Measurements from ENCODE around the gene C1RL. TPM values are rescaled to one million over a fixed set of nuclear protein-coding genes. Genes with fewer than 3 reads are reported as not detected.

The C1RL gene
- total RNA-seq, 1 donor from 2014 or later = 28.7 TPM

GRCh38 chr12:7106082-7106481, 2.9 kb downstream of the C1RL start:
- H3K9me3 Mint-ChIP-seq = peaks cover 14% of the 10 kb centered on the region
- peaks cover 32% of the 10 kb centered on the region for H3K4me1 Mint-ChIP-seq (ENCODE audit: low read depth)
- intact Hi-C loops (cut with micrococcal nuclease) = loop anchor here (5.0 kb wide), 1 partner anchor 164 kb away; the partner anchor contains the start of genes C12orf57 and RNU7-1
- H3K36me3 Mint-ChIP-seq (ENCODE audit: low read depth) = peaks cover 51% of the 10 kb centered on the region
- H3K4me3 Mint-ChIP-seq (ENCODE audit: low read depth) = peak overlapping the region; percentile 26
- no peak for DNase-seq (ENCODE audit: low spot score)
- no peak overlapping the region for H3K27ac Mint-ChIP-seq
- no peaks in the 10 kb centered on the region for H3K27me3 Mint-ChIP-seq (ENCODE audit: low read depth)

GRCh38 chr12:7103837-7104584, 5.0 kb downstream of the C1RL start:
- H3K27me3 Mint-ChIP-seq (ENCODE audit: low read depth) = no peaks in the 10 kb centered on the region
- peaks cover 46% of the 10 kb centered on the region for H3K36me3 Mint-ChIP-seq (ENCODE audit: low read depth)
- H3K27ac Mint-ChIP-seq = no peak overlapping the region
- peaks cover 22% of the 10 kb centered on the region for H3K4me1 Mint-ChIP-seq (ENCODE audit: low read depth)
- no peak for DNase-seq (ENCODE audit: low spot score)
- intact Hi-C loops (cut with micrococcal nuclease) = no loop called here
- no peak overlapping the region for H3K4me3 Mint-ChIP-seq (ENCODE audit: low read depth)
- H3K9me3 Mint-ChIP-seq = peaks cover 14% of the 10 kb centered on the region

DNA sequence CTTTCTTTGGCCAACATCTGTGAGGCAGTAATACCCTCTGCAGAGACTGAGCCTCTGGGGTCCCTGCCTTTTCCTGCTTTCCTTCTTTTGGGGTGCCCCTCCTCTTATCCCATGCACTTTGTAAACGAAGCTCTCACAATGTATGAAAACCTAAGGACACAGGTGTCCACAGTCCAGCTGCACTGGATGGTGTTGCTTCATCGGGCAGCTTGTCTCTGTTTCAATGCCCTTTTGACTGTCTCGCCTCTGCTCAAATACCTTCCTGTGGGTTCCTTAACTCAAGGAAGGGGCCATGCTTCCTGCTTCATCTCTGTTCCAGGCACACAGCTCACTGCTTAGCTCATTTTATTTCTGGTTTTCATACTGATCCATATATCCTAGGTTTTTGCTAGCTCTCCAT, 6.4 kb downstream of the C1RL start:
- Mint-ChIP-seq H3K36me3 (ENCODE audit: low read depth) (peaks cover 46% of the 10 kb centered on the region), H3K9me3 (peaks cover 14% of the 10 kb centered on the region), H3K27ac (no peak overlapping the region), H3K4me3 (ENCODE audit: low read depth) (no peak overlapping the region), H3K4me1 (ENCODE audit: low read depth) (peaks cover 14% of the 10 kb centered on the region), H3K27me3 (ENCODE audit: low read depth) (no peaks in the 10 kb centered on the region)
- intact Hi-C loops (cut with micrococcal nuclease) = no loop called here
- no peak for DNase-seq (ENCODE audit: low spot score)

- no peak overlapping the region for H3K27ac Mint-ChIP-seq
- intact Hi-C loops (cut with micrococcal nuclease) = no loop called here
- H3K4me3 Mint-ChIP-seq (ENCODE audit: low read depth) = no peak overlapping the region
- peaks cover 42% of the 10 kb centered on the region for H3K36me3 Mint-ChIP-seq (ENCODE audit: low read depth)
- peaks cover 13% of the 10 kb centered on the region for H3K4me1 Mint-ChIP-seq (ENCODE audit: low read depth)
- no peaks in the 10 kb centered on the region for H3K27me3 Mint-ChIP-seq (ENCODE audit: low read depth)
- peaks cover 14% of the 10 kb centered on the region for H3K9me3 Mint-ChIP-seq
- DNase-seq (ENCODE audit: low spot score) = no peak
Observed at GRCh38 chr12:7101694-7102131, 7.3 kb downstream of the C1RL start.

DNA sequence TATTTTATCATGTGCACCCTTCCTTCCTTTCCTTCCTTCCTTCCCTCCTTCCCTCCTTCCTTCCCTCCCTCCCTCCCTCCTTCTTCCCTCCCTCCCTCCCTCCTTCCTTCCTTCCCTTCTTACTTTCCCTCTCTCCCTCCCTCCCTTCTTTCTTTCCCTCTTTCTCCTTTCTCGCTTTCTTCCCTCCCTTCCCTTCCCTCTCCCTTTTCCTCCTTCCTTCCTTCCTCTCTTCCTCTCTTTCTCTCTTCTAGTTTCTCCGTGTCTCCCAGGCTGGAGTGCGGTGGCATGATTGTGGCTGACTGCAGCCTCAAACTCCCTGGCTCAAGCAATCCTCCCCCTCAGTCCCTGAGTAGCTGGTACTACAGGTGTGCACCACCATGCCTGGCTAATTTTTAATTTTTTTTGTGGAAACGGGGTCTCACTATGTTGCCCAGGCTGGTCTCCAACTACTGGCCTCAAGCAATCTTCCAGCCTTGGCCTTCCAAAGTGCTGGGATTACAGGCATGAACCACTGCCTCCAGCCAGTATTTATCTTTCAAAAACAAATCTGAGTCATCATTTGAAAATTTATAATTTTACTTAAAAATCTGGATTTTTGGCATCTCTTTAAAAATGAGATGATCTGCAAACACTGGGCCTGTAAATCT, 7.8 kb downstream of the C1RL start:
- Mint-ChIP-seq H3K27ac (no peak overlapping the region), H3K36me3 (ENCODE audit: low read depth) (peaks cover 37% of the 10 kb centered on the region), H3K4me1 (ENCODE audit: low read depth) (peaks cover 9% of the 10 kb centered on the region), H3K27me3 (ENCODE audit: low read depth) (no peaks in the 10 kb centered on the region), H3K9me3 (peaks cover 8% of the 10 kb centered on the region), H3K4me3 (ENCODE audit: low read depth) (no peak overlapping the region)
- intact Hi-C loops (cut with micrococcal nuclease) = no loop called here
- no peak for DNase-seq (ENCODE audit: low spot score)

DNA sequence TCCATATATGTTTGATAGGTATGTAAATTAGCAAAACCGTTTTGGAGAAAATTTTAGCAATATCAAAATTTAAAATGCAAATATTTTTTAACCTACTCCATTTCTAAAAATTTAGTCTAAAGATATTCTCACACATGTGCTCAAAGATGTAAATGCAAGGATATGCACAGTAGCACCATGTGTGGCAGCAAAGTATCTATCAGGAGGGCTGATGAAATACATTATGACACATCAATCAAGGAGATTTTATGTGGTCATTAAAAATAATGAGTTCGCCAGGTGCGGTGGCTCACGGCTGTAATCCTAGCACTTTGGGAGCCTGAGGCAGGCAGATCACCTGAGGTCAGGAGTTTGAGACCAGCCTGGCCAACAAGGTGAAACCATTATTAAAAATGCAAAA, 8.8 kb downstream of the C1RL start:
- no peak for DNase-seq (ENCODE audit: low spot score)
- Mint-ChIP-seq H3K4me1 (ENCODE audit: low read depth) (peaks cover 5% of the 10 kb centered on the region), H3K27me3 (ENCODE audit: low read depth) (no peaks in the 10 kb centered on the region), H3K4me3 (ENCODE audit: low read depth) (no peak overlapping the region), H3K36me3 (ENCODE audit: low read depth) (peaks cover 28% of the 10 kb centered on the region), H3K27ac (no peak overlapping the region), H3K9me3 (no peaks in the 10 kb centered on the region)
- intact Hi-C loops (cut with micrococcal nuclease) = no loop called here

GRCh38 chr12:7099290-7099996, 9.6 kb downstream of the C1RL start:
- intact Hi-C loops (cut with micrococcal nuclease) = no loop called here
- H3K36me3 Mint-ChIP-seq (ENCODE audit: low read depth) = peaks cover 22% of the 10 kb centered on the region
- no peaks in the 10 kb centered on the region for H3K27me3 Mint-ChIP-seq (ENCODE audit: low read depth)
- no peak overlapping the region for H3K4me3 Mint-ChIP-seq (ENCODE audit: low read depth)
- H3K27ac Mint-ChIP-seq = no peak overlapping the region
- H3K9me3 Mint-ChIP-seq = no peaks in the 10 kb centered on the region
- H3K4me1 Mint-ChIP-seq (ENCODE audit: low read depth) = peaks cover 5% of the 10 kb centered on the region
- DNase-seq (ENCODE audit: low spot score) = no peak

- Mint-ChIP-seq H3K27ac (no peak overlapping the region), H3K9me3 (no peaks in the 10 kb centered on the region), H3K4me1 (ENCODE audit: low read depth) (peaks cover 4% of the 10 kb centered on the region), H3K36me3 (ENCODE audit: low read depth) (peaks cover 14% of the 10 kb centered on the region), H3K4me3 (ENCODE audit: low read depth) (no peak overlapping the region), H3K27me3 (ENCODE audit: low read depth) (no peaks in the 10 kb centered on the region)
- intact Hi-C loops (cut with micrococcal nuclease) = no loop called here
- no peak for DNase-seq (ENCODE audit: low spot score)
Observed at GRCh38 chr12:7096979-7097378, 12.0 kb downstream of the C1RL start.

- H3K27ac Mint-ChIP-seq = no peak overlapping the region
- intact Hi-C loops (cut with micrococcal nuclease) = no loop called here
- no peaks in the 10 kb centered on the region for H3K9me3 Mint-ChIP-seq
- H3K4me1 Mint-ChIP-seq (ENCODE audit: low read depth) = peaks cover 6% of the 10 kb centered on the region
- no peaks in the 10 kb centered on the region for H3K27me3 Mint-ChIP-seq (ENCODE audit: low read depth)
- DNase-seq (ENCODE audit: low spot score) = no peak
- peaks cover 13% of the 10 kb centered on the region for H3K36me3 Mint-ChIP-seq (ENCODE audit: low read depth)
- H3K4me3 Mint-ChIP-seq (ENCODE audit: low read depth) = no peak overlapping the region
Observed at GRCh38 chr12:7096006-7096932, 12.7 kb downstream of the C1RL start.

- H3K36me3 Mint-ChIP-seq (ENCODE audit: low read depth) = peaks cover 11% of the 10 kb centered on the region
- H3K4me3 Mint-ChIP-seq (ENCODE audit: low read depth) = no peak overlapping the region
- no peaks in the 10 kb centered on the region for H3K9me3 Mint-ChIP-seq
- H3K27ac Mint-ChIP-seq = no peak overlapping the region
- intact Hi-C loops (cut with micrococcal nuclease) = loop anchor here (2.0 kb wide), 1 partner anchor 169 kb away; no protein-coding TSS in a partner anchor
- DNase-seq (ENCODE audit: low spot score) = no peak
- peaks cover 6% of the 10 kb centered on the region for H3K4me1 Mint-ChIP-seq (ENCODE audit: low read depth)
- no peaks in the 10 kb centered on the region for H3K27me3 Mint-ChIP-seq (ENCODE audit: low read depth)
Observed at GRCh38 chr12:7093892-7094291, 15.1 kb downstream of the C1RL start.

DNA sequence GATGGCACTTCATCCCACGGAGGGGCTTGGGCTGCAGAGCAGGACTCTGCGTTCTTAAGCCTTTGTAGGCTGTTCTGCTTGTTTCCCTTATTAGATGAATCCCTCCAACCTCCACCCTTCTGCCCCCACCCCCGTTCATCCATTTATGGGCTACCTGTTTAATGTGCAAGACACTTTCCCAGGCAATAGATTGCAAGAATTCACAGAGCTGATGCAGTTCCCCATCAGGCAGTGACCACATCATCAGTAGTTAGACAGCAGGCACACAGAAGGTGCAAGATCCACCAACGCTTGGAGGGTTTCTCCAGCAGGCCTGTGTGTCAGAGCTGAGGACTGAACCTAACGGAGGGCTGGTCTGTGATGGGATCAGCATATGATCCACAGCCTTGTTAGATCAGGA, 15.5 kb downstream of the C1RL start:
- no peak overlapping the region for H3K27ac Mint-ChIP-seq
- H3K4me1 Mint-ChIP-seq (ENCODE audit: low read depth) = peaks cover 6% of the 10 kb centered on the region
- no peaks in the 10 kb centered on the region for H3K9me3 Mint-ChIP-seq
- H3K36me3 Mint-ChIP-seq (ENCODE audit: low read depth) = peaks cover 8% of the 10 kb centered on the region
- intact Hi-C loops (cut with micrococcal nuclease) = loop anchor here (2.0 kb wide), 1 partner anchor 169 kb away; no protein-coding TSS in a partner anchor
- DNase-seq (ENCODE audit: low spot score) = no peak
- no peak overlapping the region for H3K4me3 Mint-ChIP-seq (ENCODE audit: low read depth)
- no peaks in the 10 kb centered on the region for H3K27me3 Mint-ChIP-seq (ENCODE audit: low read depth)

DNA sequence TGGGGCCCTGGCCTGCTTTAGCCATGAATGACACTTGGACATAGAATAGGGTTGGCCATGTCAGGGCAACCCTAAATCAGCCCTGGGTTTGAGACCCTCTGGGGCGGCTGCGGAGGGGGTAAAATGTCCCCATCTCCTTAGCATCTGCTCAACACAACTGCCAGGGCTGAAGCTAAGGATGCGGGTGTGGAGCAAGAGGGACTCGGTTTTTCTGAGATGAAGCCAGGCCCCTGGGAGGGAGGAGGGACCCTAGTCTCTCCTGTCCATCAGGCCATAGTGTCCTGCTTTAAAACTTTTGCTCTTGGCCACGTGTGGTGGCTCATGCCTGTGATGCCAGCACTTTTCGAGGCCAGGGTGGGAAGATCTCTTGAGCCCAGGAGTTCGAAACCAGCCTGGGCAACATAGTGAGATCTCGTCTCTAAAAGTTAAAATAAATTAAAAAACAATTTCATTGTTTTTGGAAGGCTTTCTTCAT, 16.0 kb downstream of the C1RL start:
- intact Hi-C loops (cut with micrococcal nuclease) = loop anchor here (1.0 to 2.0 kb wide), 2 partner anchors 75 to 168 kb away; partner anchors contain the start of gene LPCAT3
- Mint-ChIP-seq H3K4me1 (ENCODE audit: low read depth) (peaks cover 6% of the 10 kb centered on the region), H3K27ac (no peak overlapping the region)

More for the DNA sequence above, 16.0 kb downstream of the C1RL start:
- no peaks in the 10 kb centered on the region for H3K9me3 Mint-ChIP-seq
- no peaks in the 10 kb centered on the region for H3K27me3 Mint-ChIP-seq (ENCODE audit: low read depth)
- no peak for DNase-seq (ENCODE audit: low spot score)
- no peak overlapping the region for H3K4me3 Mint-ChIP-seq (ENCODE audit: low read depth)
- H3K36me3 Mint-ChIP-seq (ENCODE audit: low read depth) = peaks cover 3% of the 10 kb centered on the region
